ENCODE measurements around the gene BEST2.

GRCh38 chr19:12790628-12791344 lies 39.2 kb downstream of the BEST2 start:
- TF ChIP-seq, protein P1, sequence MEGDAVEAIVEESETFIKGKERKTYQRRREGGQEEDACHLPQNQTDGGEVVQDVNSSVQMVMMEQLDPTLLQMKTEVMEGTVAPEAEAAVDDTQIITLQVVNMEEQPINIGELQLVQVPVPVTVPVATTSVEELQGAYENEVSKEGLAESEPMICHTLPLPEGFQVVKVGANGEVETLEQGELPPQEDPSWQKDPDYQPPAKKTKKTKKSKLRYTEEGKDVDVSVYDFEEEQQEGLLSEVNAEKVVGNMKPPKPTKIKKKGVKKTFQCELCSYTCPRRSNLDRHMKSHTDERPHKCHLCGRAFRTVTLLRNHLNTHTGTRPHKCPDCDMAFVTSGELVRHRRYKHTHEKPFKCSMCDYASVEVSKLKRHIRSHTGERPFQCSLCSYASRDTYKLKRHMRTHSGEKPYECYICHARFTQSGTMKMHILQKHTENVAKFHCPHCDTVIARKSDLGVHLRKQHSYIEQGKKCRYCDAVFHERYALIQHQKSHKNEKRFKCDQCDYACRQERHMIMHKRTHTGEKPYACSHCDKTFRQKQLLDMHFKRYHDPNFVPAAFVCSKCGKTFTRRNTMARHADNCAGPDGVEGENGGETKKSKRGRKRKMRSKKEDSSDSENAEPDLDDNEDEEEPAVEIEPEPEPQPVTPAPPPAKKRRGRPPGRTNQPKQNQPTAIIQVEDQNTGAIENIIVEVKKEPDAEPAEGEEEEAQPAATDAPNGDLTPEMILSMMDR (IDR thresholded peaks at IDR 0.05 in 8 of 11, conservative IDR thresholded peaks at IDR 0.05 in 3 of 11), result no peak
- no peak for TF ChIP-seq POLR2AphosphoS5 (IDR thresholded peaks at IDR 0.05)
